EL (cell line): ENCODE measurements around the gene CT45A5.
A peak's percentile ranks its signal among the peaks of the same experiment; 100 is the strongest.
"Not testable (repeated sequence)": the region's sequence is repeated elsewhere in the genome, so short reads cannot be mapped to it uniquely, and the experiment has no call there.

Source experiments
- DNase-seq: peaks from one replicate; pipeline ENCODE4 v3.0.0-alpha.2; 2016

Gene CT45A5

DNA sequence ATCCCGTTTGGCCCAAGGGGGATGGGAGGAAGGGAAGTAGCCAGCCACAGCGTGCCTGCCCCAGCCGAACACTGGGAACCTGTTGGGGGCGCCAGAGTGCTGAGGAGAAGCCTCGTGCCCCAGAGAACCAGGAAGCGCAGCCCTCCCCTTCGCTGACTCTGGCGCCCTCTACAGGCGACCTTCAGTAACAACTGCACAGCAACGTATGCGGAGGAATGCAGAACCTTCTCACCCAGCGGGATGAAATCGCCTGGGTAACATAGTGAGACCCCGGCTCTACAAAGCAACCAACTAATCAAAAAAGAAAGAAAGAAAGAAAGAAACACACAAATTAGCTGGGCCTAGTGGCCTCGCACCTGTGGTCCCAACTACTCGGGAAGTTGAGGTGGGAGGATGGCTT is at the start of gene CT45A5:
TSS of gene CT45A5 (minus strand) at position 101 of the 400 bp plus-strand sequence. CDS start 3,774 bp downstream, outside the sequence.
- DNase-seq: not testable (repeated sequence)

GRCh38 chrX:135819912-135820311 is 34.6 kb upstream of the CT45A5 start, which contains the start of gene CT45A2:
Gene CT45A2, minus strand, starts transcription at chrX:135820012. Its CDS starts 3,747 bp downstream, at chrX:135816265.
- DNase-seq: not testable (repeated sequence)

- DNase-seq: not testable (repeated sequence)
Observed at GRCh38 chrX:135802687-135803086, 17.4 kb upstream of the CT45A5 start, which contains the start of gene CT45A6. Gene CT45A6, minus strand, starts transcription at chrX:135802787. Its CDS starts 3,794 bp downstream, at chrX:135798993.

GRCh38 chrX:135768091-135768490 is 17.2 kb downstream of the CT45A5 start, which contains the start of gene CT45A3:
Gene CT45A3, minus strand, starts transcription at chrX:135768191. Its CDS starts 3,747 bp downstream, at chrX:135764444.
- not testable (repeated sequence) for DNase-seq

GRCh38 chrX:135744739-135745138 is 40.6 kb downstream of the CT45A5 start:
- not testable (repeated sequence) for DNase-seq

- DNase-seq: no peak
Observed at GRCh38 chrX:135741192-135741715, 44.0 kb downstream of the CT45A5 start.

- peak; percentile 23 for DNase-seq
Observed at GRCh38 chrX:135740681-135741149, 44.6 kb downstream of the CT45A5 start.

DNA sequence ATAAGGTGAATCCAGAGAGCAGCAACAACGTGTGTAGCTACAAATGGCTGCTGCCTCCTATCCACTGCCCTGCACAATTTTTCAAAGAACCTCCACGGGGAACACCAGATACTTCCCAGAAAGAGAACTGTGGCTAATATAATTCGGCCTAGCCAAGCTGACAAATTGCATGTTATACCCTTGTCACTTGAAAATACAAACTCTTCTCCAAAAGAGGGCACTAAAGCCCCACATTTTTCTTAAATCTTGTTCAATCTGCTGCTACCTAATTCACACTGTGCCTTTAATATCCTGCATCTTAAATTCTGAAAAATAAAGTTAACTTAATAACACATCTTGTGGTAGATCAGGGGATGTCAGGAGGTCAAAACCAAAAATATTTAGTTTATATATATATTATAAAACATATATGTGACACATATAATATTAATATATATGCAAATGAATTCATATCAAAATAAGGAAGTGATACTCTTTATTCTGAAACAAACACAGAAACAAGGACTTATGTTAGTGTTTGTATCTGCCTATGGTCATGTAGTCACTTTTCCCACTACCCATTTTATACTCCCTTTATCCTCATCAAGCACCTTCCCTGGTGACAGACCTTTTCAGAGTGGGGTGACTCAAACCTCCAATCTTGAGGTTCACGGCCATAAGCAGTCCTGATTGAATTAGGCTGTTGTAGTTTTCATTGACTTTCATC is 47.8 kb downstream of the CT45A5 start:
- DNase-seq: peak; percentile 2

GRCh38 chrX:135734666-135735065 is 50.6 kb downstream of the CT45A5 start:
- DNase-seq: not testable (repeated sequence)
